Dedifferentiated amniotic fluid mesenchymal stem cell (primary cell): ENCODE data around the gene CHST4.
"Not testable (repeated sequence)": the region's sequence is repeated elsewhere in the genome, so short reads cannot be mapped to it uniquely, and the experiment has no call there.

Experiments
- DNase-seq: peaks from one replicate; pipeline ENCODE4 v3.0.0-alpha.2; 2016; ENCODE audit errors: extremely low spot score

Gene CHST4

DNA sequence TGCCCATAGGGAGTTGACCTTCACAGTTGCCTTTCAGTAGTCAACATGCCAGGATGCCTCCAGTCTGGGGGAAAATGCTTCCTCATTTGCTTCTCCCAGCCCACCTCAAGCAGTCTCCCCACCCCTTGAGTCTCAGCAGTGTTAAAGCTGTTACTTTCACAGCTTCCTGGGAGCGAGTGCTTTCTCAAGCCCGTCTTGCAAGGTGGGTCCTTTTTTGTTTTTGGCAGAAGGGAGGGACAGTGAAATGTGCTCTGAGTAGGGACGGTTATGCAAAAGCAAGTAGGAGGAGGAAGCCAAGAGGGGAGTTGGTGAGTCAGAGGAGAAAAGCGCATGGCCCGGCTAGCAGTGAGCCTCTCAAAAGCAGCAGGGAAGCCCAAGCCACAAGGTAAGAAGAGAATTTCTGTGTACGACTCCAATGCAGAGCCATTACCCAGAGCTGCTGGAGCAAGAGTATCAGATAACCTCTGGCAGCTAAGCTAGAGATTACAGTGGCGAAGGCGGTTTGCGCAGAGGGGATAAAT is at the start of gene CHST4:
Gene CHST4 (plus strand): TSS at position 316 of the 521 bp plus-strand sequence. CDS start 10,252 bp downstream, outside the sequence.
- peak; percentile 24 for DNase-seq

GRCh38 chr16:71476457-71477124 is 49.6 kb upstream of the CHST4 start:
- DNase-seq: no peak

DNA sequence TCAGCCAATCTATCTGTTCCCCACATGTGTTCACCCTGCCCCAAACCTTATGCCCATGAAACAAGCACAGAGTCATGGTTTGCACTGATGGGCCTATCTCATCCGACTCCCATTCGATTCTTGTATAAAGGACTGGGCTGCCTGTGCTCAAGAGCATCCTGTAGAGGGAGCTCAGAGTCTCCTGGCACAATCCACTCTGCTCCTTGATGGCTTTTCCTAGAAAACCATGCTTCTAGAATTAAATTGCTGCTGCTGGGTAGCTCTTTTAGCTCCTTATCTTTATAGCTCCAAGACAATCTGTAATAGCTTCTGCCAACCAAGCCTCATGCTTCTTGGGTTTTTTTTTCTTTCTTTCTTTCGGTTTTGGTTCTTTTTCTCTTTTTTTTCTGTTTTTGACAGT is 46.8 kb upstream of the CHST4 start:
- DNase-seq: no peak

DNA sequence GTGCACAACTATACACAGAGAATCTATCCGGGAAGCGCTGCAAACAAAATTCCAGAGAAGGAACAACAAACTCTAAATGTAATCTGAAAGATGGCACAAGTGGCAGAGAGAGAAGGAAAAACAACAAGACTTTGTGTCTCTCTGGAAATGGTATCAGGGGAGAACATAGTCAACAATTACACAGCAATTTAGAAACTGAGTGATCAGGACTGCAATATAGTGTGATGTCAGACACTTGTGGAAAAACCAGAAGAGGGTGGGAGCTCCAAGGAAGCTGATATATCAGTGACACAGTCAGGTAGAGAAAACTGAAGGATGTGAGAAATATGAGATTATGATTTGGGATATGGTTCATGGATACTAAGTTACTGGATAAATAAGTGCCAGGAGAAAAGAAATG is 45.3 kb upstream of the CHST4 start:
- DNase-seq: no peak

DNA sequence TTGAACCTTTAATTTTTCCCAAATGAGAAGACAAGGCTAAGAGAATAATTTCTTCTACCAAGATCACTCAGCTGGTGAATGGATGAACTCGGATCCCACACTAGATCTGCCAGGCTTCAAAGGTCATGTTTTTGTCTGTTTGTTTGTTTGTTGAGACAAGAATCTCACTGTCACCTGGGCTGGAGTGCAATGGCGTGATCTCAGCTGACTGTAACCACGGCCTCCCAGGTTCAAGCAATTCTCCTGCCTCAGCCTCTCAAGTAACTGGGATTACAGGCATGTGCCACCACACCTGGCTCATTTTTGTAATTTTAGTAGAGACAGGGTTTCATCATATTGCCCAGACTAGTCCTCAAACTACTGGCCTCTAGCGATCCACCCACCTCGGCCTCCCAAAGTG is 43.7 kb upstream of the CHST4 start:
- no peak for DNase-seq

DNA sequence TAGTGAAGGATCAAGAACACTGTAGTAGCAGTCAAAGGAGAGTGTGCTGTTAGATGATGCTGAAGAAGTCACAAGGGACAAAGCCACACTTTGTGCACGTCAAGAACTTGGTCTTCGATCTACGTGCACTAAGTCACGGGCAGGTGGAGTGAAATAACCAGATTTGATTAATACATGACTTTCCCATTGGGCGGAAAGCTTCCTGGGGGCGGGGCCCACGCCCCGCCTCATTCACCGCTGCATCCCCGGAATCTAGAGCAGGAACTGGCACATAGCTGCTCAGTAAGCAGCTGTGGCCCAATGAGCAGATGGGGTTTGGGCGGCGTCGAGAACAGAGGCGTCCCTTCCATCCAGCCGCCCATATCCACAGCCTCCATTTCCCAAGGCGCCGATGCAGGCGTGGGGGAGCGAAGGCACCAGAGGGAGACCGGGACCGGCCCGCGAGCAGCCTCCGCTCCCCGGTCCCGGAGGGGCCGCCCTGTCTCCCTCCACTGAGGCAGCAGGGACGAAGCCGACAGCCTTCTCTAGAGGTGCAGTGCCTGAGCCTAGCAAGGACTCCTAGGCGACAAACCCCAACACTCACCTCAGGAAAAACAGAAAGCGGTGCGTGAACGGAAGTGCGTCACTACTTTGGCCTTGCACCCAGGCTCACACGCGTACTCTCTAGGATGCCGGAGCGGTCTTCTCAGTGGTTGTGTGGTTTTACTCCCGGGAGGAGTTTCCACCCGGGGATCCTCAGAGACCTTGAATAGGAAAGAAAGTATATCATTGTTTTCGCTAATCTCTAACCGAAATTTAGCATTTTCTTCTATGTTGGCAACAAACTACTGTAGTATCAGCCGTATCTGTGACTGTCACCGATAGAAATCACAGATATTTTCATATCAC is 42.0 kb upstream of the CHST4 start:
- peak; percentile 93 for DNase-seq

DNA sequence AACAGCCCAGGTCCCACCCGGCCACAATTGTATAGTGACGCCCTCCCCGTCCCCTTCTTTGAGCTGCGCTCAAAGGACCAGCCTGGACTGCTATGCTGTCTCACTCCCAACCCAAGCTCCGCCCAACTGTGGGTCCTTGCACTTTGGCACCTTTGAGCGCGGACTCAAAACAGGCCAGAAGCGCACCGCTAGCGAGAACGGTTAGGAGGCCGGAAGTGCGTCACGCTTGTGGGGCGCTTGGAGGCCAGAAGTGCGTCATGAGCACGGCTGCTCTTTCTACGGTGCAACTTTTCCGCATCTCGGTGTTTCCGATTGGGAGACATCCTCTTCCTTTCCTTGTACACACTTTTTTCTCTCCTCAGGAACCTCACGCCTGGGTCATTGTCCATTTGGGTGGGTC is 37.1 kb upstream of the CHST4 start, which contains the start of gene ZNF19:
Gene ZNF19 (minus strand): TSS at position 203 of the 400 bp plus-strand sequence. CDS start 7,210 bp downstream, outside the sequence.
- DNase-seq: no peak

- DNase-seq: no peak
Observed at GRCh38 chr16:71490361-71490760, 35.9 kb upstream of the CHST4 start.

DNA sequence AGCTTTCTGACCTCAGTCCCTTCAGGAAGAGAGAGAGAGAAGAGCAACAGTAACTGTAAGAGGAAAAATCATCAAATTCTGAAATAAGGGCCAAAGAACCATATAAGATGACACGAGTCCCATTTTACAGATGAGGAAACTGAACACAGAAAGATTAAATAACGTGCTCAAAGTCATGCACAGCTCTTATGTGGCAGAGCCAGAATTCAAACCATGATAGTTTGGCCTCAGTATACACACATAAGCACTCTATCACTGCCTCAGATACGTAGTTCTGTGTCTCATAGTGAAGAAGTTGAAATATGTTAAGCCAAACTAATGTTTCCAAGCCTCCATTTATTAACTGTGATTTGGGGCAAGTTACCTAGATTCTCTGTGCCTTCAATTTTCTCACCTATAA is 35.2 kb upstream of the CHST4 start:
- no peak for DNase-seq

- no peak for DNase-seq
Observed at GRCh38 chr16:71492786-71493185, 33.4 kb upstream of the CHST4 start.

DNA sequence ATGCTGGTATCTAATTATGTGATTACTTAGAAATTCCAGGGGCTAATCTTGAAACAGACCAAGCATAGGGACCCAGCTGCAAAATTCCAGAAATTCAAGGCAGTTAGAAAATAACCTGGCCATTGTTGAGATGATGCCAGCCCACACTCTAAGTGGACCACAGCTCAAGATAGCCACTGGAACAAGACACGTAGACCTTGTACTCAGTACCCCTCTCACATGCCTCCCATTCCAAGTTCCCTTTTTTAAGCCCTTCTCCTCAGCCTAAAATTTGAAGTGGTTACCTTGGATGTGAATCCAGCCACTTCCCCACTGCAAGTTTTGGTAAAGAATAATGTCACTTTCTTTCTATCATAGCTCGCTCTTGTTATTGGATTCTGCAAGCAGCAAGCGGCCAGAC is 33.0 kb upstream of the CHST4 start:
- no peak for DNase-seq

- no peak for DNase-seq
Observed at GRCh38 chr16:71498031-71498430, 28.2 kb upstream of the CHST4 start.

- peak; percentile 74 for DNase-seq
Observed at GRCh38 chr16:71499775-71500364, 26.4 kb upstream of the CHST4 start.

GRCh38 chr16:71500964-71501363 is 25.3 kb upstream of the CHST4 start:
- DNase-seq: no peak

GRCh38 chr16:71501547-71501946 is 24.7 kb upstream of the CHST4 start:
- no peak for DNase-seq

DNA sequence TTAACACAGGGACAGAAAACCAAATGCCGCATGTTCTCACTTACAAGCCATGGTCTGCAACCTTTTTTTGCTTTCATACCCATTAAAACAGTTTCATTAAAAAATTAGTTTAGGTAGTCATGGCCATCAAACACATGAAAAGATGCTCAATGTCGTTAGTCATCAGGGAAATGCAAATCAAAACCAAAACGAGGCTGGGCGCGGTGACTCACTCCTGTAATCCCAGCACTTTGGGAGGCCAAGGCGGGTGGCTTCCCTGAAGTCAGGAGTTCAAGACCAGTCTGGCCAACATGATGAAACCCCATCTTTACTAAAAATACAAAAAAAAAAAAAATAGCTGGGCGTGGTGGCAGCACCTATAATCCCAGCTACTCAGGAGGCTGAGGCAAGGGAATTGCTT is 22.2 kb upstream of the CHST4 start:
- not testable (repeated sequence) for DNase-seq

DNA sequence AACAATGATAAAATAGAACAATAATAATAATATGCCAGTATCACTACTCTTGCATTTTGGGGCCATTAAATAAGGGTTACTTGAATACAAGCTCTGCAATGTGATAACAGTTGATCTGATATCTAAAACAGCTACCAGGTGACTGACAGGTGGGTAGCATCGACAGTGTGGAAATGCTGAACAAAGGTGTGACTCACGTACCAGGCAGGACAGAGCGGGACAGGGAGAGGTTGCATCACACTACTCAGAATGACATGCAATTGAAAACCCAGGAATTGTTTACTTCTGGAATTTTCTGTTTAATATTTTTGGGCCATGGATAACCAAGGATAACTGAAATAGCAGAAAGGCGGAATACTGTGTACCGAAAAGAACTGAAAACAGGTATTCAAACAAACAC is 21.3 kb upstream of the CHST4 start:
- no peak for DNase-seq

- DNase-seq: no peak
Observed at GRCh38 chr16:71507061-71507460, 19.2 kb upstream of the CHST4 start.

- no peak for DNase-seq
Observed at GRCh38 chr16:71513302-71513701, 12.9 kb upstream of the CHST4 start.

DNA sequence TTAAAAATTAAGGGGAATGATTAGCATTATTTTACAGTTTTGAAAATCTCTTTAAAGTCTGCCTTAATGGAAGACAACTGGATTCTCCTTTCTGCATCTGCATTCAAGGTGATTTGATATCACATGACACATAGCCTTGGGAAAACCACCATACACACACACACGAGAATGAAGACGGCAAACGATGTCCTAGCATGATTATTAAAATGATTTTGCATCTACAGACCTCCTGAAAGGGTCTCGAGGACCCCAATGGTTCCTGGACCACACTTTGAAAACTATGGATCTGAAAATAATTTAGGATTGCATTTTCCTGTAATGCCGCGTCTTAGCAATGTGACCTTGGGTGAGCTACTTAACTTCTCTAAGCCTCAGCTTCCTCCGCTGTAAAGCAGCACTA is 11.8 kb upstream of the CHST4 start:
- no peak for DNase-seq

- DNase-seq: no peak
Observed at GRCh38 chr16:71515026-71515425, 11.2 kb upstream of the CHST4 start.

GRCh38 chr16:71520550-71520949 is 5.7 kb upstream of the CHST4 start:
- DNase-seq: no peak
